Lower lobe of right lung (tissue), 2 donors: ENCODE data around the gene SLAMF9. TPM values are rescaled to one million over a fixed set of nuclear protein-coding genes. Genes with fewer than 3 reads are reported as not detected.
A peak's percentile ranks its signal among the peaks of the same experiment; 100 is the strongest.

ENCODE experiments used
- ATAC-seq, 2 donors: fragments of 200-7000 bp; cut with Tn5 transposase; one replicate each; pipeline ENCODE4 v1.9.1; 2020 to 2022; ENCODE audit warnings: mild to moderate bottlenecking in 2 of 2, moderate library complexity in 2 of 2
- DNase-seq: peaks from one replicate; pipeline ENCODE4 v3.0.0-alpha.2; 2020
- H3K27ac ChIP-seq: fragments of 200-600 bp; one replicate; pipeline ENCODE4 v1.8.0; 2022
- H3K27me3 ChIP-seq: fragments of 200-600 bp; one replicate; pipeline ENCODE4 v1.8.0; 2022; ENCODE audit warnings: low read depth
- H3K36me3 ChIP-seq: fragments of 200-600 bp; one replicate; pipeline ENCODE4 v1.8.0; 2022; ENCODE audit warnings: mild to moderate bottlenecking
- H3K4me1 ChIP-seq: fragments of 200-600 bp; one replicate; pipeline ENCODE4 v1.8.0; 2022
- H3K4me3 ChIP-seq: fragments of 200-600 bp; one replicate; pipeline ENCODE4 v1.8.0; 2022; ENCODE audit warnings: mild to moderate bottlenecking
- H3K9me3 ChIP-seq: fragments of 200-600 bp; one replicate; pipeline ENCODE4 v1.8.0; 2022
- intact Hi-C: fragments of 100-400 bp; cut with DNase I; formaldehyde crosslinking; loops from one replicate; pipeline ENCODE4 v1.11.0; 2022
- total RNA-seq: library from RNA; stranded (reverse); fragmentation: NEBNext Ultra II Directional; extraction: Animal tissue kit (Norgen Biotek cat#: 25700); gene quantifications from one replicate; pipeline ENCODE4 v1.2.1, GENCODE V29; 2021
- TF ChIP-seq, protein P1 (sequence below): fragments of 200-600 bp; IDR thresholded peaks from one replicate; pipeline ENCODE4 v1.8.0; 2022; ENCODE audit warnings: antibody characterized with exemption, mild to moderate bottlenecking
- donor health status: DM: no; HTN: yes; CAD: no; lungs with severe emphysema.

SLAMF9 gene
- total RNA-seq, 1 donor from 2014 or later = not detected

DNA sequence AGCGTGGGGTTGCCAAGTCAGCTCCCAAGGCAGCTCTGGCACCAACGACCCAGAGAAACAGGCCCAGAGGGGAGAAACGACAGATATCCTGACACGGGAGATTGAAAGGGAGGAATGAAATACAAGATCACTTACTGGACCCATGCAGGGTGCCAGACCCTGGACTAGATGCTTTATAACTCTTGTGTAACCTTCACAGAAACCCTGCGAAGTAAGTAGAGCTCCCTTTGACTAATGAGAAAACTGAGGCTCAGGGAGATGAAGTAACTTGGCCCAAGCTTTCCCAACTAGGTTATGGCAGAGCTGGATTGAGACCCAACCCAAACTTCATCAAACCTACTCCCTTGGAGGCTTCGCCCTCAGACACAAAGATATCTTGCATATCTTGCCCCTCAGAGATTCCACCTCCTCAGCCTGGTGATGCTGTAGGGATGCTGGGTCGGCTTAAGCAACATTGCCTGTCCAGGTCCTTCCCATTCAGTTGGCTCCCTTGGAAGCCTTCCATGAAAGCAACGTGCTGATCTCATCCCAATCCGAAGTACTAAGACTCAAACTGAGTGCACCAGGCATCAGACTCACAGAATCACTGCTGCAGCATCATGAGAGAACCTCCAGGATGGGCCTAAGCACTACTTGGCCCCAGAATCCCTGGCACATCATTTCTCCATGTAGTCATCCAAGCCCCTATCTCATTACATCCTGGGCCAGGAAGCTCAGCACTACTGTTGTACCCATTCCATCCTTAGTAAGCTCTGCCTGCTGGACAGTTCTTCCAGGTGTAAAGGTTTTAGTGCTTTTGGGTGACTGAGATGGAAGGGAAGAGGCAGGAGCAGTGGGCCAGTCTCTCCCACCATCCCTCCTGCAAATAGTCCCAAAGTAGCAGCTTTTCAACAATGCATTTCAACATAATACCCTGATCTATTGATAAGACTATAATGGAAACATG is 7.5 kb downstream of the SLAMF9 start:
- no peak for ATAC-seq
- peak overlapping the region; percentile 49 for H3K4me3 ChIP-seq
- intact Hi-C loops = no loop called here
- H3K36me3 ChIP-seq = no peaks in the 10 kb centered on the region
- no peaks in the 10 kb centered on the region for H3K9me3 ChIP-seq
- TF ChIP-seq, protein P1, sequence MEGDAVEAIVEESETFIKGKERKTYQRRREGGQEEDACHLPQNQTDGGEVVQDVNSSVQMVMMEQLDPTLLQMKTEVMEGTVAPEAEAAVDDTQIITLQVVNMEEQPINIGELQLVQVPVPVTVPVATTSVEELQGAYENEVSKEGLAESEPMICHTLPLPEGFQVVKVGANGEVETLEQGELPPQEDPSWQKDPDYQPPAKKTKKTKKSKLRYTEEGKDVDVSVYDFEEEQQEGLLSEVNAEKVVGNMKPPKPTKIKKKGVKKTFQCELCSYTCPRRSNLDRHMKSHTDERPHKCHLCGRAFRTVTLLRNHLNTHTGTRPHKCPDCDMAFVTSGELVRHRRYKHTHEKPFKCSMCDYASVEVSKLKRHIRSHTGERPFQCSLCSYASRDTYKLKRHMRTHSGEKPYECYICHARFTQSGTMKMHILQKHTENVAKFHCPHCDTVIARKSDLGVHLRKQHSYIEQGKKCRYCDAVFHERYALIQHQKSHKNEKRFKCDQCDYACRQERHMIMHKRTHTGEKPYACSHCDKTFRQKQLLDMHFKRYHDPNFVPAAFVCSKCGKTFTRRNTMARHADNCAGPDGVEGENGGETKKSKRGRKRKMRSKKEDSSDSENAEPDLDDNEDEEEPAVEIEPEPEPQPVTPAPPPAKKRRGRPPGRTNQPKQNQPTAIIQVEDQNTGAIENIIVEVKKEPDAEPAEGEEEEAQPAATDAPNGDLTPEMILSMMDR = no peak
- H3K4me1 ChIP-seq = peaks cover 23% of the 10 kb centered on the region
- peaks cover 15% of the 10 kb centered on the region for H3K27me3 ChIP-seq
- no peak overlapping the region for H3K27ac ChIP-seq
- no peak for DNase-seq

DNA sequence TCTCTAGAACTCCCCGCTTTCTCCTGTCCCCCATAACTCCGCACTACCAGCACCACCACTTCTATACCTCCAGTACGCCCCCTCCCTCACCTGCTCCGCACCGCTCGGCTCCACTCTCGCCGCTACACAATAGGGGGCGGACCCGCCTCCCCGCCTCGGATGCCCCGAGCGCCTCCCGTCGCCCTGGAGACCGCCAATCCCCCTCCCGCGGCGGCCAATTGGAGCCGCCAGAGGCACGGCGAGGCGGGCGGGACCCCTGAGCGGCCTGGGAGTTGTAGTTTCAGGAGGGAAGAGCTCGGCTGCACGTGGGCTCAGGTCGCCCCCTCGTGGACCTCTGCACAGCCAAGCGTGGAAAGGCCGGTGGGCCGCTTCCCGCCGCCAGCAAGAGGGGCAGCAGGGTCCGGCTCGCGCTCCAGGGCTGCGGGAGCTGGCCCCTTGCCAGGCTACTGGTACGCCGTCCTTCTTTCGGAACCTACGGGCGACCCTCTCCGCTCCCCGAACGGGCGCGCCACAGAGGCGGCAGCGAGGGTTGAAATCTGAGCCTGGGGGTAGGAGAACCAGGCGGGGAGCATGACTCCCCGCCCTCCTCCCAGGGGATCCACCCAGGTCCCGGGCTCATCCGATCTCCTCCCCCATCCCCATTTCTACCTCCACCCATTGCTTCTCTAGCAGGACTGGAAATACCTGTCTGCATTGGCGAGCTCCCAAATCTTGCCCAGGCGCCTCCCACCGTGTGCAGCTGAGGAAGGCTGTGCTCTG is 8.4 kb downstream of the SLAMF9 start, which contains the start of gene IGSF9:
TSS of gene IGSF9 (minus strand) at position 131 of the 759 bp plus-strand sequence. CDS start 2,159 bp downstream, outside the sequence.
- peak; percentile 84 for DNase-seq
- Histone ChIP-seq H3K36me3 (no peaks in the 10 kb centered on the region), H3K4me1 (peaks cover 23% of the 10 kb centered on the region), H3K27ac (no peak within 1 kb of the TSS), H3K27me3 (peaks cover 15% of the 10 kb centered on the region), H3K4me3 (peak within 1 kb of the TSS; percentile 49), H3K9me3 (no peaks in the 10 kb centered on the region)
- peak; percentile 90 to 91 for ATAC-seq
- intact Hi-C loops = no loop called here
- TF ChIP-seq, protein P1 = peak; percentile 67

DNA sequence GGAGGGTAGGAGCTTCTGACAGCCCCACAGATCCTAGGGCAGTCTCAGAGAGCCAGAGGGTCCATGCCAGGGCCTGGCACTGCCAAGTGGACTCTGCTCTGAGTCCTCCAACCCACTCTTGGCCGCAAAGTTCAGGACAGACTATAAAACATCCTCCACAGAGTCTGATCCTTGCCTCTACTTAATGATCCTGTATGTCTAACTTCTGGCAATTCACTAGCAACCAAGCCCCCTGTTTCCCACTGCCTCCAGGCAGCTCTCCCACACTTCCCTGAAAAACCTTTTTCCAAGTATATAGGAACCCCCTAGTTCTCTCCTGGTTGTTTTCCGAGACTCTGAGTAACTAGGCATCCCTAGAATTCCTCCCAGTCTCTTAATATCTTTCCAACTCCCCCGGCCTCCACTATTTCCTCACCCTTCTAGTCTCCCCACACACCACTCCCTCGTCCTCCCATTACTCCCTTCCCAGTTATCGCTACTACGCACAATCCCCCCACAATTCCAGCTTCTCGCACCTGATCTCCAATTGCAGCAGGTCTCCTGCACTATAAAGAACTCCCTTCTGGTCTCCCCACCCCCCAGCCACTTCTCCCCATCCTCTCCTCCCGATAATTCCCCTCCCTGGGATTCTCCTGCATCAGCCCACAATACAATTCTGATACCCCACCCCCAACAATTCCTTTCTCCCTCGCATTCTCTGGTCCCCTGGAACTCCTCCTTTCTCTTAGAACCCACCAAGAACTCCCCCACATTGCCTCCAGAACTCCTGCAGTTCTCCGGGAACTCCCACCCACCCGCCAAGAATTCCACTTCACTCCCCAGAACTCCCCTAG is 9.2 kb downstream of the SLAMF9 start:
- DNase-seq (no peak), ATAC-seq (no peak)
- peak overlapping the region; percentile 49 for H3K4me3 ChIP-seq
- TF ChIP-seq, protein P1 = no peak
- intact Hi-C loops = no loop called here
- no peaks in the 10 kb centered on the region for H3K9me3 ChIP-seq
- no peak overlapping the region for H3K27ac ChIP-seq
- H3K27me3 ChIP-seq = peaks cover 15% of the 10 kb centered on the region
- peaks cover 23% of the 10 kb centered on the region for H3K4me1 ChIP-seq
- H3K36me3 ChIP-seq = no peaks in the 10 kb centered on the region

DNA sequence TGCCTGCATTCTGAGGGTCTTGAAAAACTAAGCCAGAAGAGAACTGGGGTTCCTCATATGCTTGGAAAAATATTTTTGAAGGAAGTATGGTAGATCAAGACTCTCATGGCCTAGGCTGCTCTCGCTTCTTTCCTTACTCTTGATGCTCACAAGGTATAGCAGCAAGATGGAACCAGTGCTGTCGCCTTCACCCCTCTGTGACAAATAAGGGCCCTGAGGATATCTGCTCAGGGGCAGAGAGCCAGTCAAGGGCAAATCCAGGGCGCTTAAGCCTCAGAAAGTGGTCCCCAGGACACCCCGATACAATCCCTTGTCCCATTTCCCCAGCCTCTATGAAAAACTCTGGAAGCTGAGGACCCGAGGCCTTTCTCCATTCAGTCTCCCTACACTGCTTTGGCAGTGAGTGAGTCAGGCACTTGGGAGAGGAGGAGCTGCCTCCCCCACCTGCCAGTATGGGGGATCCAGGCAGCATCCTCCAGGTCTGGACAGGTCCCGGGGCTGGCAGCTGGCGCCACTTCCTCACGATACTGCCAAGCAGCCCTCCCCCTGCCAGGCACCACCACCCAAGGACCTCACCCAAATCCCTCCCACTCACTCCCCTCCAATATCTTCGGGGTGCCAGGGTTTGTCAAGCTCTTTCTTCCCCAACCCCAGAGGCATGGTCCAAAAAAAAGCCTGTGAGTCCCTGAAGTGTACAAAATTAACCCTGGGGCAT is 10.0 kb downstream of the SLAMF9 start:
- H3K4me1 ChIP-seq = peaks cover 18% of the 10 kb centered on the region
- TF ChIP-seq, protein P1 = no peak
- intact Hi-C loops = no loop called here
- no peak for DNase-seq
- H3K36me3 ChIP-seq = no peaks in the 10 kb centered on the region
- ATAC-seq = no peak
- no peak overlapping the region for H3K4me3 ChIP-seq
- no peaks in the 10 kb centered on the region for H3K9me3 ChIP-seq
- H3K27ac ChIP-seq = no peak overlapping the region
- peaks cover 15% of the 10 kb centered on the region for H3K27me3 ChIP-seq
